Loucy (cell line): Measurements from ENCODE around the gene WNT4.

Experiments used
- H2AFZ ChIP-seq: fragments of 200-600 bp; sonication (generic); 2 replicates; pipeline ENCODE4 v1.6.0; 2016; ENCODE audit warnings: antibody characterized with exemption, mild to moderate bottlenecking, low read length, moderate library complexity
- H3F3A ChIP-seq: fragments of 200-600 bp; 2 replicates; pipeline ENCODE4 v1.6.0; 2016; ENCODE audit warnings: antibody characterized with exemption, low read depth, mild to moderate bottlenecking
- H3K27me3 ChIP-seq: fragments of 200-600 bp; sonication (generic); 2 replicates; pipeline ENCODE4 v1.6.1; 2014; ENCODE audit warnings: low read length, mild to moderate bottlenecking; ENCODE audit not compliant: insufficient read depth, poor library complexity, severe bottlenecking
- H3K36me3 ChIP-seq: fragments of 200-600 bp; sonication (generic); 2 replicates; pipeline ENCODE4 v1.6.1; 2016; ENCODE audit warnings: low read length; ENCODE audit not compliant: insufficient read depth
- H3K4me1 ChIP-seq: fragments of 200-600 bp; sonication (generic); 2 replicates; pipeline ENCODE4 v1.5.1; 2014; ENCODE audit warnings: low read length, mild to moderate bottlenecking; ENCODE audit not compliant: insufficient read depth, poor library complexity, severe bottlenecking
- H3K4me2 ChIP-seq: fragments of 200-600 bp; sonication (generic); 2 replicates; pipeline ENCODE4 v1.6.0; 2014; ENCODE audit warnings: antibody characterized with exemption, low read length, low read depth, mild to moderate bottlenecking; ENCODE audit not compliant: poor library complexity, severe bottlenecking
- H3K4me3 ChIP-seq: fragments of 200-600 bp; sonication (generic); 2 replicates; pipeline ENCODE4 v1.5.1; 2014; ENCODE audit warnings: low read length, mild to moderate bottlenecking, mixed read lengths; ENCODE audit not compliant: poor library complexity, severe bottlenecking
- H3K79me2 ChIP-seq: fragments of 200-600 bp; sonication (generic); 2 replicates; pipeline ENCODE4 v1.6.1; 2014; ENCODE audit warnings: low read length; ENCODE audit not compliant: insufficient read depth
- H3K9ac ChIP-seq: fragments of 200-600 bp; sonication (generic); 2 replicates; pipeline ENCODE4 v1.6.0; 2014; ENCODE audit warnings: mild to moderate bottlenecking, low read depth, low read length, moderate library complexity; ENCODE audit not compliant: poor library complexity, severe bottlenecking
- H3K9me2 ChIP-seq: fragments of 200-600 bp; sonication (generic); replicated peaks from 2 replicates; pipeline ENCODE4 v1.6.1; 2016; ENCODE audit warnings: low read depth, low read length, mixed read lengths
- H3K9me3 ChIP-seq: fragments of 200-600 bp; sonication (generic); 2 replicates; pipeline ENCODE4 v1.6.1; 2014; ENCODE audit warnings: mild to moderate bottlenecking, antibody characterized with exemption, low read length, low read depth; ENCODE audit not compliant: insufficient read depth
- H4K20me1 ChIP-seq: fragments of 200-600 bp; sonication (generic); 2 replicates; pipeline ENCODE4 v1.6.0; 2014; ENCODE audit warnings: antibody characterized with exemption, low read length, mild to moderate bottlenecking; ENCODE audit not compliant: insufficient read depth, poor library complexity, severe bottlenecking
- CTCF ChIP-seq: fragments of 200-600 bp; sonication (generic); conservative IDR thresholded peaks from 2 replicates; pipeline ENCODE4 v1.5.1; 2014; ENCODE audit warnings: mild to moderate bottlenecking, antibody characterized with exemption, low read length
- EZH2phosphoT487 ChIP-seq: fragments of 200-600 bp; IDR thresholded peaks from 2 replicates; pipeline ENCODE4 v1.6.1; 2018; ENCODE audit warnings: antibody characterized with exemption, mild to moderate bottlenecking, moderate library complexity, borderline replicate concordance

Gene WNT4

GRCh38 chr1:22089787-22090186 is 53.1 kb downstream of the WNT4 start:
- H3K79me2 ChIP-seq: peaks cover 83% of the 10 kb centered on the region
- H3K36me3 ChIP-seq: peaks cover 58% of the 10 kb centered on the region
- peaks cover 60% of the 10 kb centered on the region for H4K20me1 ChIP-seq
- H3F3A ChIP-seq: peaks cover 18% of the 10 kb centered on the region
- peaks cover 43% of the 10 kb centered on the region for H3K4me1 ChIP-seq
- H3K9me2 ChIP-seq: no peaks in the 10 kb centered on the region
- H3K4me2 ChIP-seq: peak overlapping the region; percentile 85
- TF ChIP-seq EZH2phosphoT487 (no peak), CTCF (no peak)
- no peaks in the 10 kb centered on the region for H3K9me3 ChIP-seq
- peak overlapping the region; percentile 68 for H3K4me3 ChIP-seq
- H3K9ac ChIP-seq: peak overlapping the region; percentile 72
- no peak overlapping the region for H2AFZ ChIP-seq
- no peaks in the 10 kb centered on the region for H3K27me3 ChIP-seq

GRCh38 chr1:22089134-22089571 is 53.7 kb downstream of the WNT4 start:
- H3F3A ChIP-seq: peaks cover 18% of the 10 kb centered on the region
- TF ChIP-seq EZH2phosphoT487 (no peak), CTCF (no peak)
- H3K27me3 ChIP-seq: no peaks in the 10 kb centered on the region
- H3K9ac ChIP-seq: peak overlapping the region; percentile 72
- H2AFZ ChIP-seq: no peak overlapping the region
- H3K4me3 ChIP-seq: peak overlapping the region; percentile 68
- H3K4me2 ChIP-seq: peak overlapping the region; percentile 85
- H3K36me3 ChIP-seq: peaks cover 57% of the 10 kb centered on the region
- no peaks in the 10 kb centered on the region for H3K9me3 ChIP-seq
- peaks cover 88% of the 10 kb centered on the region for H3K79me2 ChIP-seq
- peaks cover 67% of the 10 kb centered on the region for H4K20me1 ChIP-seq
- peaks cover 43% of the 10 kb centered on the region for H3K4me1 ChIP-seq
- H3K9me2 ChIP-seq: no peaks in the 10 kb centered on the region

- Histone ChIP-seq H3K9me3 (no peaks in the 10 kb centered on the region), H3K4me2 (peak overlapping the region; percentile 85), H3K9me2 (no peaks in the 10 kb centered on the region), H3K4me3 (no peak overlapping the region), H3F3A (peaks cover 18% of the 10 kb centered on the region), H2AFZ (no peak overlapping the region), H3K36me3 (peaks cover 59% of the 10 kb centered on the region), H3K9ac (peak overlapping the region; percentile 72), H4K20me1 (peaks cover 71% of the 10 kb centered on the region), H3K79me2 (peaks cover 90% of the 10 kb centered on the region), H3K4me1 (peaks cover 43% of the 10 kb centered on the region), H3K27me3 (no peaks in the 10 kb centered on the region)
- no peak for TF ChIP-seq EZH2phosphoT487
These were observed 54.6 kb downstream of the WNT4 start for GRCh38 chr1:22088331-22088730.

- Histone ChIP-seq H3K4me2 (no peak overlapping the region), H4K20me1 (peaks cover 80% of the 10 kb centered on the region)
- no peak for TF ChIP-seq CTCF
- TF ChIP-seq EZH2phosphoT487: no peak
These were observed 62.7 kb downstream of the WNT4 start for GRCh38 chr1:22080191-22080590.

More at GRCh38 chr1:22080191-22080590, 62.7 kb downstream of the WNT4 start:
- Histone ChIP-seq H3F3A (no peaks in the 10 kb centered on the region), H3K27me3 (no peaks in the 10 kb centered on the region), H3K4me3 (no peak overlapping the region), H3K4me1 (peaks cover 12% of the 10 kb centered on the region), H3K9me3 (no peaks in the 10 kb centered on the region), H3K9ac (no peak overlapping the region), H2AFZ (no peak overlapping the region), H3K9me2 (no peaks in the 10 kb centered on the region), H3K36me3 (peaks cover 70% of the 10 kb centered on the region; the same call in 1 of the 2 replicates), H3K79me2 (peaks cover 96% of the 10 kb centered on the region)
